Measurements from ENCODE around the gene TTC9B.
"Not testable (repeated sequence)": the region's sequence is repeated elsewhere in the genome, so short reads cannot be mapped to it uniquely, and the experiment has no call there.

The TTC9B gene

DNA sequence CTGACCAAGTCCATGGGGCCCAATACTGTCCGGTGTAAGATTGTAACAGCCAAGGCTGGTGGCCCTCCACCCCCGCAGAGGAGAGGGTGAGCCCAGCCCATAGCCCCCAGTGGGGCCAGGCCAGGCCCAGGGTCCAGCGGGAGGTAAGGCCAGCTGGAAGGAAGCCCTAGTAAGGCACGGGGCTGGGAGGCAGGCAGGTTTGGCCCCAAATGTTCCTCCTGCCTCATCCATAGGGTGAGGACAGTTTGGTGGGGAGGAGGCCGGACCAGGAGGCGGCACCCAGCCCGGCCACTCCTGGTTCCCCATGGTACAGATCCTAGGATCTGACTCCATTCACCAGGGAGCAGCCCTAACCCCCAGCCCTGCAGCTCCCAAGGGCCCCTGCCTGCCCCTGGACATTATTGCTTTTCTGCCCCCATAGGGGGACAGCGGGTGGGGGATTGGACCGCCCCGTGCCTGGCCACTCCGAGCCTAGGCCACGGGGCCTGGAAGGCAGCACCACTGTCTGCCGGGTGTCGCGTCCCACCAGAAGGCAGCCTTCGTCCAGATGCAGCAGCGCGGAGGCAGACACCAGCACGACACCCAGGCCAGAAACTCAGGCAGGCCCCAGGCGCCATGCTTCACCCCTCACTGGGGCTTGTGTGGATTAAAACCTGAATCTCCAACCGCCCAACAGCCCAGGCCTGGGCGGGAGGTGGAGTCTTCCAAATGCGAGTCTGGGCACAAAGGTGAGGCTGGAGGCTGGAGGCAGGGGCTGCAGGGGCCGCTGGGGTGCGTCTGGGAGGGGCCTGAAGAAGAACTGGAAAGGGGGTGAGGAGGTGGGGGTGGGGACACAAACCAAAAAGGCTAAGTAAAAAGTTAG lies 15.0 kb upstream of the TTC9B start:
- DNase-seq (ENCODE audit: low read depth), result no peak

DNA sequence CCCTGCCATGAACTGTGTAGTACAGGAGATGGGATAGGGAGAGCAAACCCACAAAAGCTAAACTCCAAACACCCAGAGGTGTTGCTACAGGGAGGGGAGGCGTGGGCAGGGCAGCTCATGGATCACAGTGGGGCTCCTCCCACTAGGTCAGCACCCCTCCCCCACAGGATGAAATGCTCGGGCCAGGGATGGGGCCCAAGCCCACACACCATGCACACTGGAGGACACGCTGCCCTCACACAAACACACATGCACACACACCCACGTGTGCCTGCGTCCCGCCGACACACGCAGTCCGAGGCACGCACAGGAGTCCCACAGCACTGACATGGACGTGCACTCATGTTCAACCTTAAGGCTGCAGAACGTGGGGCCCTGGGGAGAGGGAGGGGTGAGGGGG lies 14.3 kb upstream of the TTC9B start:
- DNase-seq (ENCODE audit: low read depth), result no peak

DNA sequence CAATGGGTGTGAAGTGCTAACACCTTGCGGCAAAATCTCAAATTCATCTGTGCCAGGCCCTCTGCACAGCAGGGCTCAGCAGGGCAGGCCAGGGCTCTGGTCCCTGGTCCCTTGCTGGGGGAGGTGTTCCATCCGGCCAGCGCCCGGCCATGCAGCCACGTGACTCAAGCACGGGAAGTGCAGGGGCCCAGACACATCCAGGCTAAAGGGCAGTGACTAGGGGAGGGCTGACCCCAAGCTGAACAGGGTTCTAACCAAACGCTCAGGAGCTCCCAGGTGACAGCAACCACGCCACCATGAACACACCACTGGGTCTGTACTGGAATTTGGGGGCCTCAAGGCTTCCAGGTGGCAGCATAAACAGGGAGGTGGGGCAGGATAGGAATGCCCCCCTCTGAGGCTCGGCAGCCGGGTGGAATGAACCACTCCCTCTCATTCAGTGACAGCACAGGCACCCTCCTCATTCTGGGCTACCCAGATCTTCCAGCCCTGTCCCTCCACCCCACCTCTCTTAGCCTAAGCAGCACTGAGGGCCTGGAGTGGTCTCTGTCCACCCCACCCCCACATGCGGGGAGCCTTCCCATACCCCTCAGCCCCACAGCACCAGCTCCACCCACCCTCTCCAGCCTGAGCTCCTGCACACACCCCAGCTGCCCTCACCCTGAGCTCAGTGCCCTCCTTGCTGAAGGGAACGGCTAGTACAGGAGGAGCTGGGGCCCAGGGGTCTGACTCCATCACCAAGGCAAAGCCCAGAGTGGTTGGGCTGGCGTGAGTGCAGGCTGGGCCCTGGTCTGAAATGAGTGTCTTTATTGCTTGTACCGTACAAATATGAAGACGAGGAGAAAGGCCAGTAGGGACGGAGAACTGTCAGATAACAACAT lies 13.6 kb upstream of the TTC9B start:
- peak; percentile 21 for DNase-seq (ENCODE audit: low read depth)

GRCh38 chr19:40231057-40231456 lies 12.9 kb upstream of the TTC9B start:
- DNase-seq (ENCODE audit: low read depth), result no peak

GRCh38 chr19:40229926-40230417 lies 11.8 kb upstream of the TTC9B start:
- DNase-seq (ENCODE audit: low read depth), result no peak

DNA sequence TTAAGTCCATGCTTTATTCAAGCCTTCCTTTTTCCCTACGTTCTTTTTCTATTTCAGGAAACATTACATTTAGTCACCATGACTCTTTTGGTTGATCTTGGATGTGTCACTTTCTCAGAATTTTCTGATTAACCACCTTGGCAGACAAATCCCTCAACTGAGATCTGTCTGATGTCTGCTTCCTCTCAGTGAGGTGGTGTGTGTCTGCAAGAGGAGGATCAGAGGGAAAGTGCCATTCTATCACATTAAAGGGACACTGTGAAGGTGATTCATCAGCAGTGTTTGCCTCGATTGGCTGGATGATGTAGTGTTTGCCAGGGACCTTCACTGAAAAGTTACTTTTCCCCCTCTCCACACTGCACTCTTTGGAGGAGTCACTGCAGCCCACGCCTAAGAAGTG lies 11.3 kb upstream of the TTC9B start:
- DNase-seq (ENCODE audit: low read depth), result peak; percentile 10

- no peak for DNase-seq (ENCODE audit: low read depth)
Observed at GRCh38 chr19:40228863-40229262, 10.7 kb upstream of the TTC9B start.

DNA sequence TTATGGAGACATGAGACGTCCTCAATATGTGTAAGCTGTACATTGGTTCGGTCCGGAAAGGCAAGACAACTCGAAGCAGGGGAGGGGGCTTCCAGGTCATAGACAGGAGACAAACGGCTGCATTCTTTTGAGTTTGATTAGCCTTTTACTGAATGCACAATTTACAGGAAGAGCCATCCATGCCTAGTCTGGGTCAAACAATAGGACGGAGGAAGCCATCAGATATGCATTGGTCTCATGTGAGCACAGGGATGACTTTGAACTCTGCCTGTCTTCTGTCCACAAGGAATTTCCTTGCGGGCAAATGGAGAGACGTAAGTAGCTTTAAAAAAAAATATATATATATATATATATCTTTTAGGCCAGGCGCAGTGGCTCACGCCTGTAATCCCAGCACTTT lies 10.2 kb upstream of the TTC9B start:
- no peak for DNase-seq (ENCODE audit: low read depth)

GRCh38 chr19:40225440-40226305 lies 7.5 kb upstream of the TTC9B start:
- DNase-seq (ENCODE audit: low read depth), result peak; percentile 38

DNA sequence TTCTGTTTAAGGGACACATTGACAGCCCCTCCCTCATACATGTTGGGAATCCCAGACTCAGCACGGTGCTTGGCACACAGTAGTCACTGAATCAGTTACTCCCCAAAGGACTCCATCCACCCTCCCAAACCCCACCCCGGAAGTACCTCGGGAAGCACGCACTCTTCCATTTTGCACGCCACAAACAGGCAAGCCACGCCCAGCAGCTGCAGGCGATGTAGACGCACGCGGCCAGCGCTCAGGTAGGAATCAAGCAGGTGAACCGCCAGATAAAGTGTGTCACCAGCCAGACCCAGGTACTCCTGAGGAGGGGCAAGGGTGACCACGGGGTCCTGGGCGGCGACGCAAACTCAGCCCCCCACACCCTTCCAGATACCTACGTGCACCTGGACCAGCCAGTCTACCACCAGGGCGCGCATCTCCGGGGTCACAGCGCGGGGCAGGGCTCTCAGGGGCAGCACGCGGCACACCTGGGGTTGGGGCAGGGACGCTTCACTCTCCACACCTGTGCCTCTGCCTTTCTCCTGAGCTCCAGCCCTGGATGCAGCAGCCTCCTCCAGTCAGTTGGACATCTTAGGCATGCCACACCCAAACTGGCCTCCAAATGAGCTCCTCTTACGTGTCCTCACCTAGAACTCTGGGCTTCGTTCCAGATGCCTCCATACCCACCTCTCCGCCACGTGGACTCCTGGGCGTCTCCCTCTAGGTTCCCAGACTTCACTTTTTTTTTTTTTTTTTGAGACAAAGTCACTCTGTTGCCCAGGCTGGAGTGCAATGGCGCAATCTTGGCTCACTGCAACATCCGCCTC lies 6.4 kb upstream of the TTC9B start:
- DNase-seq (ENCODE audit: low read depth), result no peak

- DNase-seq (ENCODE audit: low read depth), result no peak
Observed at GRCh38 chr19:40223135-40223822, 5.1 kb upstream of the TTC9B start.

DNA sequence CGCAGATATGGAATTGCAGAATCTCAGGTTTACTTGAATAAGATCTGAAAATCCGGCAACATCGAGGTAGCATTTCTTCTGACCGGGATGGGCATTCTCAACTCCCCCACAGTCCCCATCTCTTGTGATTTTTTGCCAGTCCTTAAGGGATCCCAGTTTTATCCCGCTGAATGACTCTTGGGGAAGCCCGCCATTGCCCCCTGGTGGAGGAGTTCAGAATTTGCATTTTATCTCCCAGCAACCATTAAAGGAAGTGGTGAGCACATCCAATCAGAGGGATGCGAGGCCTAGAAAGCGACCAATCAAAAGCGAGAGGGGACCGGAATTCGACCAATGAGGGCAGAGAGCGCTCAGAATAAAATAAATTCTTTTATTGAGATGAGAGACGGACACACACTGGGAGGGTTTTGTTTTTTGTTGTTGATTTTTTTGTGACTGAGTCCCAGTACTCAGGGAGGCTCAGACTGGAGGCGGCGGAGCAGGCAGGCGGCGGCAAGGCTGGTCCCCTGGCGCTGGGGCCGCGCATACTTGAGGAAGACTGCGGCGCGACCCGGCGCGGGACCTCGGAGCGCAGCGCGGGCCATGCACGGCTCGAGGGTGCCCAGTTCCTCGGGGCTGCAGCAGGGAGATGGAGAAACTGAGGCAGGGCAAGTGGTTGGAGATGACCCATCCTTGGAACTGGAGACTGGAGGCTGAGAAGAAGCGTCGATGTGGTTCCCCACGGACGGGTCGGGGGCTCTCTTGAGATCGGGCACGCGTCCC lies 3.9 kb upstream of the TTC9B start:
- peak; percentile 90 for DNase-seq (ENCODE audit: low read depth)

GRCh38 chr19:40220674-40221073 lies 2.5 kb upstream of the TTC9B start:
- DNase-seq (ENCODE audit: low read depth), result no peak

GRCh38 chr19:40219721-40220276 lies 1.6 kb upstream of the TTC9B start:
- DNase-seq (ENCODE audit: low read depth), result peak; percentile 66

DNA sequence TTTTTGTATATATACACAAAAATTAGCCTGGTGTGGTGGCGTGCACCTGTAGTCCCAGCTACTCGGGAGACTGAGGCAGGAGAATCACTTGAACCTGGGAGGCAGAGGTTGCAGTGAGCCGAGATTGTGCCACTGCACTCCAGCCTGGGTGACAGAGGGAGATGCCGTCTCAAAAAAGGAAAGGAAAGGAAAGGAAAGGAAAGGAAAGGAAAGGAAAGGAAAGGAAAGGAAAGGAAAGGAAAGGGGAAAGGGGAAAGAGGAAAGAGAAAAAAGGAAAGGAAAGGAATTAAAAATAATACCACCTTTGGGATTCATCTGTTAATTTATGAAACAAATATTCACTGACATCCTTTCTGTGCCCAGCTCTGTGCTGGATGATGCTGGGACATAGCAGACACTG lies 845 bp upstream of the TTC9B start:
- not testable (repeated sequence) for DNase-seq (ENCODE audit: low read depth)

DNA sequence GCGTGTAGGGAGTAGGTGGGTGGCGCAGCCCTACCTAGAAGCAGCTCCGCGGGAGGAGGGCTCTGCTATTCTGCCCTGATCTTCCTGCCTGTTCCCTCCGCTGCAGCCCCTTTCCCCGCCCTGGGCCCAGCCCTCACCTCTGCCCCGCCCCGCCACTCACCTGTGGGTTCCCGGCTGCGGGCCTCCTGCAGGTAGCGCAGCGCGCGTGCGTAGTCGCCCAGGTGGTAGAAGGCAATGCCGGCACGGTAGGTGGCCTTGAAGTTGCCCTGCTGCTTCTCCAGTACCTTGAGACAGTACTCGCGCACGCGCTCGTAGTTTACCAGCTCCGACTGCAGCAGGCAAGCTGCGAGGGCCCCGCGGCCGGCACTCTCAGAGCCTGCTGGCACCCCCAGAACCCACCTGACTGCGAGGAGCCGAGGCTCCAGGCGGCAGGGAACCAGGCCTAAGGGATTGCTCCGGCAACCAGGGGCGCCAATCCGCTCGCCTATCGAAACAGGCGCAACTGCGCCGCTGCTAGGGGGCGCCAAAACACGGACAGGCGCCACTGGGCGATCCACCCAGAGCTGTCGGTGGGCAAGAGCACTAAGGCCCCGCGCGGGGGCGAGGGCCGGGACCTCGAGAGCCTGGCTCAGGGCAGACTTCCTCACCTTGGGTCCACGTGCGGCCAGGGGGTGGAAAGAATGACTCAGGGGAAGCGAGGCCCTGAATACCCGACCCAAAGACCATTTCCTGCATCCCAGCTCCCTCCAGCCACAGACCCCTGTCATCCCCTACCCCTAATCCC lies 965 bp downstream of the TTC9B start:
- DNase-seq (ENCODE audit: low read depth), result no peak

- DNase-seq (ENCODE audit: low read depth), result no peak
Observed at GRCh38 chr19:40216777-40217026, 1.5 kb downstream of the TTC9B start.

GRCh38 chr19:40216013-40216776 lies 2.0 kb downstream of the TTC9B start:
- no peak for DNase-seq (ENCODE audit: low read depth)
